HepG2 (cell line): Measurements from ENCODE around the gene LRRC8D. TPM values are rescaled to one million over a fixed set of nuclear protein-coding genes. Genes with fewer than 3 reads are reported as not detected.

Experiments used
- ATAC-seq: fragments of 200-7000 bp; cut with Tn5 transposase; 3 replicates; pipeline ENCODE4 v1.9.1; 2020; ENCODE audit warnings: mild to moderate bottlenecking, moderate library complexity
- BruUV-seq: library from RNA; stranded (reverse); fragments of 400-500 nt; replicated peaks from 2 replicates; lab custom pipeline; 2021; lab: Mats Ljungman, UMichigan
- CTCF ChIA-PET: fragments of 300-600 bp; formaldehyde crosslinking; extraction: SDS; loops from one replicate; lab custom pipeline; 2021; ENCODE audit warnings: low total read pairs, inconsistent platforms, low intra/inter-chr PET ratio; lab: Yijun Ruan, JAX
- POLR2A ChIA-PET: fragments of 350-600 bp; sonication (Branson Sonifier 250); formaldehyde crosslinking; loops from one replicate; lab custom pipeline; 2020; ENCODE audit warnings: antibody characterized with exemption, inconsistent platforms; lab: Yijun Ruan, JAX
- DNase-seq: peaks from one replicate; pipeline ENCODE4 v3.0.0-alpha.2; 2015; ENCODE audit warnings: low spot score
- FAIRE-seq: peaks from 3 replicates; lab custom pipeline; 2011; peaks lifted over from hg19 to GRCh38; lab: Jason Lieb, UNC
- H2AFZ ChIP-seq: one replicate; pipeline ENCODE4 v1.6.1; 2011; ENCODE audit warnings: low read length, inconsistent platforms
- H3K27ac ChIP-seq: fragments of 300-600 bp; 3 replicates; pipeline ENCODE4 v1.8.0; 2011; ENCODE audit warnings: mixed run types, mild to moderate bottlenecking, mixed read lengths, low read length, inconsistent platforms; ENCODE audit not compliant: insufficient read depth; ENCODE audit errors: extremely low read length
- H3K27me3 ChIP-seq, 2 experiments: fragments of 200-600 bp in 1 of 2; 2 replicates in 1 of 2; 3 replicates in 1 of 2; pipeline versions ENCODE4 v1.6.0 to v1.8.0; 2011; ENCODE audit warnings: low read length in 2 of 2, mild to moderate bottlenecking in 2 of 2, moderate library complexity in 2 of 2, inconsistent platforms in 1 of 2; ENCODE audit not compliant: insufficient read depth in 2 of 2, control insufficient read depth in 1 of 2
- H3K36me3 ChIP-seq, 2 experiments: fragments of 200-600 bp in 1 of 2; replicated peaks in 1 of 2; 2 replicates in 1 of 2; 3 replicates in 1 of 2; pipeline versions ENCODE4 v1.5.1 to v1.8.0; 2011; ENCODE audit warnings: low read length in 2 of 2, inconsistent platforms in 1 of 2; ENCODE audit not compliant: insufficient read depth in 2 of 2, control insufficient read depth in 1 of 2
- H3K4me1 ChIP-seq: 2 replicates; pipeline ENCODE4 v1.5.1; 2012; ENCODE audit warnings: low read length, inconsistent platforms; ENCODE audit not compliant: insufficient read depth
- H3K4me2 ChIP-seq: 2 replicates; pipeline ENCODE4 v1.6.0; 2011; ENCODE audit warnings: low read depth, low read length, inconsistent platforms
- H3K4me3 ChIP-seq, 3 experiments: fragments of 200-600 bp in 1 of 3; sonication (generic), shearing (Covaris generic) in 1 of 3; replicated peaks in 1 of 3; 2 replicates each; pipeline ENCODE4 v1.5.1; 2011 to 2016; ENCODE audit warnings: low read length in 3 of 3, inconsistent platforms in 2 of 3, low read depth in 2 of 3, mild to moderate bottlenecking in 2 of 3, control low read depth in 1 of 3, mixed read lengths in 1 of 3; ENCODE audit not compliant: insufficient read depth in 1 of 3
- H3K79me2 ChIP-seq: one replicate; pipeline ENCODE4 v1.6.1; 2011; ENCODE audit warnings: low read length, inconsistent platforms; ENCODE audit not compliant: insufficient read depth
- H3K9ac ChIP-seq: 2 replicates; pipeline ENCODE4 v1.6.0; 2011; ENCODE audit warnings: mild to moderate bottlenecking, low read depth, low read length, inconsistent platforms; ENCODE audit not compliant: insufficient read depth
- H3K9me3 ChIP-seq: 2 replicates; pipeline ENCODE4 v1.5.1; 2012; ENCODE audit warnings: mild to moderate bottlenecking, low read length
- H4K20me1 ChIP-seq: 2 replicates; pipeline ENCODE4 v1.6.0; 2011; ENCODE audit warnings: inconsistent platforms, mild to moderate bottlenecking, low read length, moderate library complexity; ENCODE audit not compliant: insufficient read depth
- HCFC1 ChIP-seq: fragments of 150-350 bp; IDR thresholded peaks from 2 replicates; pipeline ENCODE4 v1.6.1; 2014; ENCODE audit warnings: low read depth, low read length
- MED1 ChIP-seq: sonication (generic); formaldehyde crosslinking; IDR thresholded peaks from 2 replicates; pipeline ENCODE4 v1.4.0; 2020; ENCODE audit warnings: missing genetic modification reagents
- MZF1 ChIP-seq: sonication (generic); formaldehyde crosslinking; IDR thresholded peaks from 2 replicates; pipeline ENCODE4 v1.8.1; 2023; ENCODE audit warnings: mild to moderate bottlenecking, missing genetic modification reagents, borderline replicate concordance
- PHF8 ChIP-seq: sonication (generic); formaldehyde crosslinking; IDR thresholded peaks from 2 replicates; pipeline ENCODE4 v1.5.0; 2020; ENCODE audit warnings: missing genetic modification reagents
- SMARCE1 ChIP-seq: fragments of 450-650 bp; IDR thresholded peaks from 2 replicates; pipeline ENCODE4 v1.6.1; 2017; ENCODE audit warnings: borderline replicate concordance
- SRY ChIP-seq: sonication (generic); formaldehyde crosslinking; IDR thresholded peaks from 2 replicates; pipeline ENCODE4 v1.8.0; 2022; ENCODE audit warnings: mild to moderate bottlenecking, missing genetic modification reagents
- ZNF232 ChIP-seq: sonication (generic); formaldehyde crosslinking; IDR thresholded peaks from 2 replicates; pipeline ENCODE4 v1.4.0; 2020; ENCODE audit warnings: missing genetic modification reagents, borderline replicate concordance
- ZSCAN12 ChIP-seq: sonication (generic); formaldehyde crosslinking; IDR thresholded peaks from 2 replicates; pipeline ENCODE4 v1.9.0; 2021; ENCODE audit warnings: mild to moderate bottlenecking, missing genetic modification reagents
- WGBS: methylation state at CpG from one replicate; pipeline ENCODE4 v1.1.6; 2017; ENCODE audit warnings: low lambda C conversion rate; 5-methylcytosine and 5-hydroxymethylcytosine counted together
- in situ Hi-C: cut with HindIII; loops from 2 replicates; pipeline ENCODE4 v1.10.0; 2017; ENCODE audit warnings: low pct_unique_long_range_greater_than_20kb; ENCODE audit not compliant: extremely low pct_ligation_motif_present
- intact Hi-C: fragments of 100-400 bp; cut with micrococcal nuclease; formaldehyde crosslinking; loops from one replicate; pipeline ENCODE4 v1.10.0; 2022; ENCODE audit not compliant: unreplicated experiment
- polyA plus RNA-seq, 8 experiments: library from polyadenylated mRNA; depleted of rRNA in 3 of 8; stranded (reverse) in 7 of 8; unstranded in 1 of 8; fragments of >200 nt; fragmentation: Illumina TruSeq in 4 of 8; extraction: Trizol in 4 of 8; gene quantifications; 2 replicates each; pipeline versions ENCODE4 v1.2.1 to v1.2.3, GENCODE V29; 2011 to 2016; ENCODE audit warnings: low read depth in 4 of 8, missing spikeins in 1 of 8, mixed read lengths in 1 of 8; ENCODE audit not compliant: insufficient read depth in 1 of 8
- total RNA-seq, 5 experiments: library from RNA; depleted of rRNA; stranded (reverse); fragments of >200 nt; fragmentation: Illumina TruSeq; extraction: Trizol; gene quantifications; 2 replicates each; pipeline ENCODE4 v1.2.3, GENCODE V29; 2016; ENCODE audit warnings: low read depth in 1 of 5
- TF ChIP-seq, protein P1 (sequence below): sonication (generic); formaldehyde crosslinking; IDR thresholded peaks from 2 replicates; pipeline ENCODE4 v1.4.0; 2020; ENCODE audit warnings: mild to moderate bottlenecking, missing genetic modification reagents
- TF ChIP-seq, protein P2 (sequence below): sonication (generic); formaldehyde crosslinking; IDR thresholded peaks from 2 replicates; pipeline ENCODE4 v1.4.0; 2020; ENCODE audit warnings: missing genetic modification reagents, borderline replicate concordance
- TF ChIP-seq, protein P3 (sequence below): IDR thresholded peaks from 2 replicates; pipeline ENCODE4 v1.6.1; 2016; ENCODE audit warnings: low read depth

LRRC8D gene
- total and polyA plus RNA-seq, 2 of the 13 experiments (the other 11 are each of a cell fraction or from before 2014, with no cell fraction given) = 29.9 to 45.5 TPM

DNA sequence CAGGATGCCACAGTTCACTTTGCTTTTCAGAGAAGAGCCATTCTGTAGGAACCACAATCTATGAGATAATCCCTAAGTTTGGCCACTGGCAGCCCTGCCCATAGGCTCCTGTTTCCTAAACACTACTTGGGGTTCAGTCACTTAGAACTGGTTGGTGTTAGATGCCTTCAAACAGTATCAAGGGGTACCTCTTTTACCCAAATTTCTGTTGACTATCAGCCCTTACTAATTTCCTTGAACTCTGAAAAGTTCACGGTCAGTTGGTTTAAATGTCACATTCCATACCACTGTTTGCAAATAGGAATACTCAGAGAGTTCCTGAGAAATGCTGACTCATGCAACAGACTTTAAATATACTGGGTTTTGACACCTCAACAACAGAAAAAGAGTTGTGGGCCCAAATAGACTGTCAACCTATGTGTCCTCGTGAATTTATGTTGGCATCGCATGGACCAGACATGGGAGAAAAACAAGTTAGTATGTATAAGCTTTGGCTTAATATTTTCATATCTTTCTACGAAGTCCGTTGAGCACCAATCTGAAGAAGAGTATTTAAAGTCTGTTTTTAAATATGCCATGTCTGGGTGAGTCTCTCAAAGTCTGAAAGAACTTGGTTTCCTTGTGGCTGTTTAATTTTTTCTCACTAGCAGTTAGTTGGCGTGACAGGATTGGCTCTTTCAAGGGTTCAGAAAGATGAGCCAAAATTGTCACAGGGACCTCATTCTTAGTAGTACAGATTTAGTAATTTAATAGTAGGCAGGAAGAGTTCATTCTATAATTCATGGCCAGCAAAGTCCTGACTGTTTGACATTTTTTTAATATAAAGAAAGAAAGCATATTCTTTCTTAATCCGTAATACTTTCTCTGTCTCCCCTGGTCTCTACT, 117.6 kb downstream of the LRRC8D start:
- ChIA-PET POLR2A (no interaction called here), CTCF (no interaction called here)
- in situ Hi-C loops (no loop called here), intact Hi-C loops (no loop called here)
- Histone ChIP-seq H3K79me2 (no peaks in the 10 kb centered on the region), H3K4me3 (no peak overlapping the region; a peak in 1 of 6 replicates), H3K9me3 (no peaks in the 10 kb centered on the region), H2AFZ (no peak overlapping the region), H3K9ac (no peak overlapping the region), H3K27me3 (no peaks in the 10 kb centered on the region), H3K36me3 (peaks cover 7 to 27% of the 10 kb centered on the region in 2 experiments), H3K27ac (peak overlapping the region; percentile 67), H3K4me1 (peaks cover 61% of the 10 kb centered on the region), H3K4me2 (peak overlapping the region; percentile 28), H4K20me1 (no peaks in the 10 kb centered on the region)
- peak; percentile 82 for DNase-seq
- peak; percentile 12 for FAIRE-seq
- WGBS = 81% methylated on average over 7 of the region's 7 CpGs
- no TSS peak for BruUV-seq
- peak; percentile 39 for ATAC-seq
- TF ChIP-seq, protein P1, sequence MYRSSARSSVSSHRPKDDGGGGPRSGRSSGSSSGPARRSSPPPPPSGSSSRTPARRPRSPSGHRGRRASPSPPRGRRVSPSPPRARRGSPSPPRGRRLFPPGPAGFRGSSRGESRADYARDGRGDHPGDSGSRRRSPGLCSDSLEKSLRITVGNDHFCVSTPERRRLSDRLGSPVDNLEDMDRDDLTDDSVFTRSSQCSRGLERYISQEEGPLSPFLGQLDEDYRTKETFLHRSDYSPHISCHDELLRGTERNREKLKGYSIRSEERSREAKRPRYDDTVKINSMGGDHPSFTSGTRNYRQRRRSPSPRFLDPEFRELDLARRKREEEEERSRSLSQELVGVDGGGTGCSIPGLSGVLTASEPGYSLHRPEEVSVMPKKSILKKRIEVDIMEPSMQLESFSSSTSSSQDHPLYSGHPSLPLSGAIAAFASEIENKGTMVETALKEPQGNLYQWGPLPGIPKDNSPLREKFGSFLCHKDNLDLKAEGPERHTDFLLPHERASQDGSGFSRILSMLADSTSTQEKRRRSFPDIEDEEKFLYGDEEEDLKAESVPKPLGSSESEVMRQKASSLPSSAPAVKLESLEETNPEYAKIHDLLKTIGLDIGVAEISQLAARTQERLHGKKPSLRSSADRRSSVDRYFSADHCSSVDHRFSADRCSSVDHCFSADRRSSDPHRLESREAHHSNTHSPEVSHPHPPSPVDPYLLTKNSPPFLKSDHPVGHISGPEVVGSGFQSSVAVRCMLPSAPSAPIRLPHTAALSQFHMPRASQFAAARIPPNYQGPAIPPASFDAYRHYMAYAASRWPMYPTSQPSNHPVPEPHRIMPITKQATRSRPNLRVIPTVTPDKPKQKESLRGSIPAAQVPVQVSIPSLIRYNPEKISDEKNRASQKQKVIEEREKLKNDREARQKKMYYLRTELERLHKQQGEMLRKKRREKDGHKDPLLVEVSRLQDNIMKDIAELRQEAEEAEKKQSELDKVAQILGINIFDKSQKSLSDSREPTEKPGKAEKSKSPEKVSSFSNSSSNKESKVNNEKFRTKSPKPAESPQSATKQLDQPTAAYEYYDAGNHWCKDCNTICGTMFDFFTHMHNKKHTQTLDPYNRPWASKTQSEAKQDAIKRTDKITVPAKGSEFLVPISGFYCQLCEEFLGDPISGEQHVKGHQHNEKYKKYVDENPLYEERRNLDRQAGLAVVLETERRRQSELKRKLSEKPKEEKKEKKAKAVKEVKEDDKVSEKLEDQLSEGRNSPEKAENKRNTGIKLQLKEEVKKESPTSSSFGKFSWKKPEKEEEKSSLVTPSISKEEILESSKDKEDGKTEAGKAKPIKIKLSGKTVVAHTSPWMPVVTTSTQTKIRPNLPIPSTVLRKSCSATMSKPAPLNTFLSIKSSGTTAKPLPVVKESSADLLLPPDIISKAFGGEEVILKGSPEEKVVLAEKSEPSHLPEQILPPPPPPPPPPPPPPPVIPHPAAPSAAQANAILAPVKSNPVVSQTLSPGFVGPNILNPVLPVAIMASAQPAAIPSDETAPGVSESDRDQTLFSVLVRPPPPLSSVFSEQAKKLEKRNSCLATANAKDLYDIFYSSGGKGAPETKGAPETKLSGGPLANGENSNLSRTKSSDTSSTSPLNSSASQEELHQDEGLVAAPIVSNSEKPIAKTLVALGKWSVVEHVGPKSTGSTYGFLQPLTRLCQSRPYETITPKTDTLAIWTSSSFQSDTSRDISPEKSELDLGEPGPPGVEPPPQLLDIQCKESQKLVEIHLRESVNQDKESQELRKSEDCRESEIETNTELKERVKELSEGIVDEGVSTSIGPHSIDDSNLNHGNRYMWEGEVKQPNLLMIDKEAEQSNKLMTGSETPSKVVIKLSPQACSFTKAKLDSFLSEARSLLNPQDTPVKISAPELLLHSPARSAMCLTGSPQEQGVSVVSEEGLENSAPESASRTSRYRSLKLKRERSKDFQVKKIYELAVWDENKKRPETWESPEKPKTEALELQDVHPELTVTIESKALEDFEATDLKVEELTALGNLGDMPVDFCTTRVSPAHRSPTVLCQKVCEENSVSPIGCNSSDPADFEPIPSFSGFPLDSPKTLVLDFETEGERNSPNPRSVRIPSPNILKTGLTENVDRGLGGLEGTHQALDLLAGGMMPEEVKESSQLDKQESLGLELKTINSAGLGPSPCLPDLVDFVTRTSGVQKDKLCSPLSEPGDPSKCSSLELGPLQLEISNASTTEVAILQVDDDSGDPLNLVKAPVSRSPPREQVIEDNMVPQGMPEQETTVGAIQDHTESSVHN (CRISPR knock-in tag) = no peak
- TF ChIP-seq SRY (no peak), HCFC1 (no peak), ZSCAN12 (CRISPR knock-in tag) (no peak), MZF1 (CRISPR knock-in tag) (no peak), ZNF232 (CRISPR knock-in tag) (no peak), PHF8 (CRISPR knock-in tag) (no peak), SMARCE1 (no peak), MED1 (CRISPR knock-in tag) (peak; percentile 78)
- TF ChIP-seq, protein P2, sequence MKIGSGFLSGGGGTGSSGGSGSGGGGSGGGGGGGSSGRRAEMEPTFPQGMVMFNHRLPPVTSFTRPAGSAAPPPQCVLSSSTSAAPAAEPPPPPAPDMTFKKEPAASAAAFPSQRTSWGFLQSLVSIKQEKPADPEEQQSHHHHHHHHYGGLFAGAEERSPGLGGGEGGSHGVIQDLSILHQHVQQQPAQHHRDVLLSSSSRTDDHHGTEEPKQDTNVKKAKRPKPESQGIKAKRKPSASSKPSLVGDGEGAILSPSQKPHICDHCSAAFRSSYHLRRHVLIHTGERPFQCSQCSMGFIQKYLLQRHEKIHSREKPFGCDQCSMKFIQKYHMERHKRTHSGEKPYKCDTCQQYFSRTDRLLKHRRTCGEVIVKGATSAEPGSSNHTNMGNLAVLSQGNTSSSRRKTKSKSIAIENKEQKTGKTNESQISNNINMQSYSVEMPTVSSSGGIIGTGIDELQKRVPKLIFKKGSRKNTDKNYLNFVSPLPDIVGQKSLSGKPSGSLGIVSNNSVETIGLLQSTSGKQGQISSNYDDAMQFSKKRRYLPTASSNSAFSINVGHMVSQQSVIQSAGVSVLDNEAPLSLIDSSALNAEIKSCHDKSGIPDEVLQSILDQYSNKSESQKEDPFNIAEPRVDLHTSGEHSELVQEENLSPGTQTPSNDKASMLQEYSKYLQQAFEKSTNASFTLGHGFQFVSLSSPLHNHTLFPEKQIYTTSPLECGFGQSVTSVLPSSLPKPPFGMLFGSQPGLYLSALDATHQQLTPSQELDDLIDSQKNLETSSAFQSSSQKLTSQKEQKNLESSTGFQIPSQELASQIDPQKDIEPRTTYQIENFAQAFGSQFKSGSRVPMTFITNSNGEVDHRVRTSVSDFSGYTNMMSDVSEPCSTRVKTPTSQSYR (CRISPR knock-in tag) = no peak
- TF ChIP-seq, protein P3, sequence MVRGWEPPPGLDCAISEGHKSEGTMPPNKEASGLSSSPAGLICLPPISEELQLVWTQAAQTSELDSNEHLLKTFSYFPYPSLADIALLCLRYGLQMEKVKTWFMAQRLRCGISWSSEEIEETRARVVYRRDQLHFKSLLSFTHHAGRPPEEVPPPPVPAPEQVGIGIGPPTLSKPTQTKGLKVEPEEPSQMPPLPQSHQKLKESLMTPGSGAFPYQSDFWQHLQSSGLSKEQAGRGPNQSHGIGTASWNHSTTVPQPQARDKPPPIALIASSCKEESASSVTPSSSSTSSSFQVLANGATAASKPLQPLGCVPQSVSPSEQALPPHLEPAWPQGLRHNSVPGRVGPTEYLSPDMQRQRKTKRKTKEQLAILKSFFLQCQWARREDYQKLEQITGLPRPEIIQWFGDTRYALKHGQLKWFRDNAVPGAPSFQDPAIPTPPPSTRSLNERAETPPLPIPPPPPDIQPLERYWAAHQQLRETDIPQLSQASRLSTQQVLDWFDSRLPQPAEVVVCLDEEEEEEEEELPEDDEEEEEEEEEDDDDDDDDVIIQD (CRISPR knock-in tag) = peak; percentile 71
